DOHH2 (cell line): ENCODE results near the gene ISL2.

Source experiments
- CTCF ChIP-seq: fragments of 200-600 bp; sonication (generic); IDR thresholded peaks from one replicate; pipeline ENCODE4 v1.5.1; 2014; ENCODE audit warnings: antibody characterized with exemption, mild to moderate bottlenecking, low read depth, low read length; ENCODE audit not compliant: poor library complexity, severe bottlenecking
- EZH2phosphoT487 ChIP-seq: fragments of 200-600 bp; sonication (generic); IDR thresholded peaks from 2 replicates; pipeline ENCODE4 v1.6.1; 2017; ENCODE audit warnings: borderline replicate concordance, mild to moderate bottlenecking, antibody characterized with exemption, low read length, moderate library complexity, mixed read lengths

DNA sequence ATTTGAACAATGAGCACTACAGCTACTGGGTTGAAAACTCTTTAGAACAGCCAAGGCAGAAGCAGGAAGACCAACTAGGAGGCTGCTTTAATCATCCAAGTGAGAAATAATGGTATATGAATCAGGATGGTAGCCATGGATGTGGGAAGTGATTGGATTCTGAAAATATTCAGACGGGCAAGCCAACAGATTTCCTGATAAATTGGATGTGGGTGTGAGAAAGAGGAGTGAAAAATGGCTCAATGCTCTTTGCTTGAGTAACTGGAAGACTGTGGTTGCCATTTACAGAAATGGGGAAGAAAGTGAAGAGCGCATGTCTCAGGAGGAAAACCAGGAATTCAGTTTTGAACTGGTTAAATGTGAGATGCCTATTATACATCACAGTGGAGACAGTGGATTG, 50.4 kb downstream of the ISL2 start:
- TF ChIP-seq CTCF (no peak), EZH2phosphoT487 (no peak)
